CD4-positive, alpha-beta T cell treated with Interleukin-4 for 4 hours (primary cell): Measurements from ENCODE around the gene LTA.

Experiments
- DNase-seq: peaks from one replicate; pipeline ENCODE4 v3.0.0-alpha.2; 2020

Gene LTA

GRCh38 chr6:31543639-31544038 lies 28.4 kb upstream of the LTA start:
- DNase-seq, result no peak

GRCh38 chr6:31544676-31545075 lies 27.4 kb upstream of the LTA start:
- DNase-seq, result no peak

DNA sequence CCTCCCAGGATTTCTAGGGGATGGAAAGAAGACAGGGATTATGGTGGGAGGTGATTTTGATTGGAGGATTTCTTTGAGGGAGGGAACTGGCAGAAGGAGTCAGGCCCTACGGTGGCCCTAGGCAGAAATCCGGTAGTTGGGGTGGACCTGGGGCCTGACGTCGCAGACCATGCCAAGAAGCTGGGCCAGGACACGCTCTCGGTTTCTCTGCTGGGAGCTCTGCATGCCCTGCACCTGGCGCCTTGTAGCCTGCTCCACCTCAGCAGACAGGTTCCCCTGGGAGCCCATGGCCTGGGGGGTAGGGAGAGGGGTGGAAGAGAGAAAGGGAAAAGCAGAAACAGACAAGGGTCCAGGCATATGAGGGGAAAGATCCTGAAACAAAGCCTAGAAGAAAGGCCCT lies 26.8 kb upstream of the LTA start:
- DNase-seq, result no peak

GRCh38 chr6:31546339-31546957 lies 25.6 kb upstream of the LTA start, which contains the start of gene ATP6V1G2:
Gene ATP6V1G2, minus strand, starts transcription at chr6:31546608. Its CDS starts 49 bp downstream, at chr6:31546559.
- DNase-seq, result peak; percentile 84

DNA sequence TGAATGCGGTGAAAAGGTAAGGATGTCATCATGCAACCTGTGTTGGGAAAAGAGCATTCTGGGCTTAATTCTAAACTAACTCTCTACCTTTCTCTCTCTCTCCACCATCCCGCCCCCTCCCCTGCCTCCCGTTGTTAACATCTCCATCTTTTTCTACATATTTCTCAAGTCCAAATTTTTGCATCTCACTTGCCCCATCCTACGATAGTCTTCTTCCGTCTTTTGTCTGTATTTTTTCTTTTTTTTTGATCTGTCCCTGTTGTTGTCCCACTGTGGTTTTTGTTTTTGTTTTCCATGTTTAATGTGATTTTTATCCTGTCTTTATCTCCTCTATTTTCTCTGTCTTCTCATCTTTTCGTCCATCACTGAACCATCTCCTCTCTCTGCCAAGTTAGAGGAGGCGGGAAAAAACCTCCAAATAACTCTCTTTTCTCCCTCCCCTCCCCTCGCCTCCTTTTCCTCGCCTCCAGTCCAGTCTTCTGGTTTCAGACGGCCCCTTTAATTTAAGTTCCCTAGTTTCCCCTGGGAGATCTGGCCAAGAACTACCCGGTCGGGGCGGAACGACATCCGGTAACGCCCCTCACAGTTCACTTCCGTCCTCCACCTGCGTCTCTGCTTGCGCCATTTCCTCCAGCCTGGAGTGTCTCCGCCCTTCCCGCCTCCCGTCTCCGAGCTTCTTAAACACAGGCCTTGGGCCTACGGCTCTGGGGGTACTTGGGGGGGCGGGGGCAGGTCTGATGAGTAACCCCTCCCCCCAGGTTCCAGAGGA lies 24.9 kb upstream of the LTA start, which contains the start of gene NFKBIL1:
NFKBIL1 (plus strand) TSS at position 651 of the 769 bp plus-strand sequence; CDS start at position 738, 87 bp downstream.
- DNase-seq, result peak; percentile 90

DNA sequence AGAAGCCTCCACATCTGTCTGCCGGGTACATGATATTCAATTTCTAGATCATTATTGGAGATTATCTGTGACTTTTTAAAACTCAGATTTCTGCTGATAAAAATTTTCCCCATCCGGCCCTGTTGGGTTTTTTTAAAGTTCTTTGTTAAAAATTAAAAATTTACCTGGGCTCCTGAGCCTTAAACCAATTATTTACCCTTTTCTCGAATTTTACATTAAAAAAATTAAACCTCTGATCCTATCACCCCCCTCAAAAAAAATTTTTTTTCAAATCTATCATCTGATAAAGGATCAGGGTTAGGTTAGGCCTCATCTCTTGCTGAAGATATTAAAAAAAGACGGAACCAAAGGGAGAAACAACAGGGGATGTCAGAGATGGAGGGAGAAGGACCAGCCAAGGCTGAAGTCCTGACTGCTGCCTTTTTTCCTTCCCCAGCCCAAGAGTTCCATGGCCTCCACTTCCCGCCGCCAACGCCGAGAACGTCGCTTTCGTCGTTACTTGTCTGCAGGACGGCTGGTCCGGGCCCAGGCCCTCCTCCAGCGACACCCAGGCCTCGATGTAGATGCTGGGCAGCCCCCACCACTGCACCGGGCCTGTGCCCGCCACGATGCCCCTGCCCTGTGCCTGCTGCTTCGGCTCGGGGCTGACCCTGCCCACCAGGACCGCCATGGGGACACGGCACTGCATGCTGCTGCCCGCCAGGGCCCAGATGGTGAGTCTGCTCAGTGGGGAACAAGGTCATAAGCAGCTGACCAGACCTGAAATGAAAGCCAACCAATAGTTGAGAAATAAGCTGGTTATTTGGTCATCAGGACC lies 24.2 kb upstream of the LTA start:
- no peak for DNase-seq

DNA sequence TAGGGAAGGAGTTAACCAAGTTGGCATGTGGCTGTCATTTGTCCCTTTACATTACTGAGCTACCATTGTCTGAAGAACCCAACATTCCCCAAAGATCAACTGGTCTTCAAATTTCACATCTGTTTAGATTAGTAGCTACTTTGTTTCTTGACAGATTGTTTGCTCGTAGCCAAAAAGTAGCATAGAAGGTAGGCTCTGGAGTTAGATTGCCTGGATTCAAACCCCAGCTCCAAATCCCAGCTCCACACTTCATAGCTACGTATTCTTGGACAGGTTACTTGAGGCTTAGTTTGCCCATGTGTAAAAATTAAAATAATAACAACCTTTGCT lies 23.6 kb upstream of the LTA start:
- no peak for DNase-seq

GRCh38 chr6:31551371-31551770 lies 20.7 kb upstream of the LTA start:
- peak; percentile 76 for DNase-seq

GRCh38 chr6:31556307-31556706 lies 15.8 kb upstream of the LTA start:
- no peak for DNase-seq

GRCh38 chr6:31557443-31558317 lies 14.4 kb upstream of the LTA start:
- no peak for DNase-seq

GRCh38 chr6:31558318-31558625 lies 13.8 kb upstream of the LTA start:
- no peak for DNase-seq

- DNase-seq, result peak; percentile 74
Measured at GRCh38 chr6:31558631-31559500, 13.2 kb upstream of the LTA start.

- no peak for DNase-seq
Measured at GRCh38 chr6:31559606-31559957, 12.5 kb upstream of the LTA start.

- DNase-seq, result peak; percentile 56
Measured at GRCh38 chr6:31559958-31560696, 12.0 kb upstream of the LTA start.

- no peak for DNase-seq
Measured at GRCh38 chr6:31560697-31561058, 11.4 kb upstream of the LTA start.

DNA sequence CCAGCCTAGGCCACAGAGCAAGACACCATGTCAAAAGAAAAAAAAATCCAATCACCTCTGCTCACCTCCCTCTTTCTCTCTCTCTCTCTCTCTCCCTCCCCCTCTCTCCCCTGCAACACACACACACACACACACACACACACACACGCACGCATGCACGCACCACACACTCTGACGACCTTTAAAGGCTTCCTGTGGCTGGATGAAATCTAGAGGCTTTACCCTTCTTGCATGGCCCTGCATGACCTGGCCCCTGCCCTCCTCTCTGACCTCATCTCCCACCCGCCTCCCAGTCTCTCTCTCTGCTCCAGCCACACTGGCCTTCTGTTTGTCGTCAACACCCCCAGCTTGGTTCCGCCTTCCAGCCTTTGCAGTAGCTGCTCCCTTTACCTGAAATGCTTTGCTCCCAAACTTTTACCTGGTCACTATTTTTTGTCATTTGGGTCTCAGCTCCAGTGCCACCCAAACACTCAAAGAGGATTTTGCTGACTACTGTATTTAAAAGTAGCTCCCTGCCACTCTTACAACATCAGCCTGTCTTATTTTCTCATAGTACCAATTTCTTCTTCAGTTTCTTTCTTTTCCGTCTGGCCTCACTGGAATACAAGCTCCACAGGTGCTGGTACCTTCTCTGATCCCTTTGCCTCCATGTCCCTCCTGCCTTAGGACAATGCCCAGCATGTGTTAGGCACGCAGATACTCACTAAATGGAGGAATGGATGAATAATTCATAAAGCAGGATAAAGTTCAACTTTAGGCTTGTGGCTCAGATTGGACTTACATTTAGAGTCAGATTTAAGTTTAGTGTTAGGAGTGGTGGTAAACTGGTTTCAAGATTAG lies 4.3 kb upstream of the LTA start:
- peak; percentile 37 for DNase-seq

DNA sequence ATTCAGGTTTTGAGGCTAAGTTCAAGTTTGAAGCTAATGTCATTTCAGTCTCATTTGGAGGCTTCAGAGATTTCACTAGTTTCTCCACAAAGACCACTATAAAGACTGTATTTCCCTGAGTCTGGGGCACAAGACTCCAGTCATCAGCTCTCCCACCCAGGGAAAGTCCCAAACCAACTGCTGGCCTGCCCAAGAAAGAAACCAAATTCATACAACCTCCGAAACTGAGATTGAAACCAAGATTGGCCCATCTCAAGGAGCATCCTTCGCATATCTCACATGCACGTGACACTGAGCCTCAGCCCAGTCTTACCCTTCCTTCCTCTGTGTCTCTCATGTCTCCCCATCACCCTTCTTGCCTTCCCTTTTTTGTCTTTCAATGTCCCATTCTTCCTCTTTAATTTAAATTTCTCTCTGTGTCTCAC lies 3.5 kb upstream of the LTA start:
- peak; percentile 86 for DNase-seq

- DNase-seq, result no peak
Measured at GRCh38 chr6:31569861-31570536, 2.1 kb upstream of the LTA start.

DNA sequence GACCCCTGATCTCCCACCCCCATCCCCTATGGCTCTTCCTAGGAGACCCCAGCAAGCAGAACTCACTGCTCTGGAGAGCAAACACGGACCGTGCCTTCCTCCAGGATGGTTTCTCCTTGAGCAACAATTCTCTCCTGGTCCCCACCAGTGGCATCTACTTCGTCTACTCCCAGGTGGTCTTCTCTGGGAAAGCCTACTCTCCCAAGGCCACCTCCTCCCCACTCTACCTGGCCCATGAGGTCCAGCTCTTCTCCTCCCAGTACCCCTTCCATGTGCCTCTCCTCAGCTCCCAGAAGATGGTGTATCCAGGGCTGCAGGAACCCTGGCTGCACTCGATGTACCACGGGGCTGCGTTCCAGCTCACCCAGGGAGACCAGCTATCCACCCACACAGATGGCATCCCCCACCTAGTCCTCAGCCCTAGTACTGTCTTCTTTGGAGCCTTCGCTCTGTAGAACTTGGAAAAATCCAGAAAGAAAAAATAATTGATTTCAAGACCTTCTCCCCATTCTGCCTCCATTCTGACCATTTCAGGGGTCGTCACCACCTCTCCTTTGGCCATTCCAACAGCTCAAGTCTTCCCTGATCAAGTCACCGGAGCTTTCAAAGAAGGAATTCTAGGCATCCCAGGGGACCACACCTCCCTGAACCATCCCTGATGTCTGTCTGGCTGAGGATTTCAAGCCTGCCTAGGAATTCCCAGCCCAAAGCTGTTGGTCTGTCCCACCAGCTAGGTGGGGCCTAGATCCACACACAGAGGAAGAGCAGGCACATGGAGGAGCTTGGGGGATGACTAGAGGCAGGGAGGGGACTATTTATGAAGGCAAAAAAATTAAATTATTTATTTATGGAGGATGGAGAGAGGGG lies 1.4 kb downstream of the LTA start:
- DNase-seq, result no peak
